ENCODE measurements around the gene AVPR1B. TPM values are rescaled to one million over a fixed set of nuclear protein-coding genes. Genes with fewer than 3 reads are reported as not detected.

AVPR1B gene
- total RNA-seq, 2 experiments from 2014 or later, result not detected

GRCh38 chr1:206067486-206068227 is 49.5 kb downstream of the AVPR1B start:
- POLR2A ChIA-PET, result interaction anchor here (0.6 to 1.2 kb wide), 3 partner anchors 10 to 31 kb away, joined by 3 to 5 read pairs (median 3); no protein-coding TSS in a partner anchor
- peaks cover 9% of the 10 kb centered on the region; the same call in 1 of the 2 replicates for H3K79me2 ChIP-seq (ENCODE audit: insufficient read depth, low read depth, low read length)
- CTCF ChIA-PET (ENCODE audit: unreplicated experiment), result no interaction called here
- H2AFZ ChIP-seq (ENCODE audit: low read length), result no peak overlapping the region
- no peak for DNase-seq (ENCODE audit: low spot score)
- no peak for TF ChIP-seq CTCF (conservative IDR thresholded peaks at IDR 0.05; ENCODE audit: low read length)
- no peak for TF ChIP-seq EZH2phosphoT487 (IDR thresholded peaks at IDR 0.05; ENCODE audit: borderline replicate concordance, low read depth, low read length)
- peaks cover 78% of the 10 kb centered on the region for H3K36me3 ChIP-seq (ENCODE audit: insufficient read depth, low read length)
- H3K9me2 ChIP-seq (ENCODE audit: insufficient read depth, low read length), result no peaks in the 10 kb centered on the region
- H3K4me1 ChIP-seq (ENCODE audit: insufficient read depth, low read length, poor library complexity, severe bottlenecking), result peaks cover 33% of the 10 kb centered on the region
- intact Hi-C loops (cut with micrococcal nuclease; ENCODE audit: unreplicated experiment), result no loop called here
- peak overlapping the region; percentile 28 for H3K4me2 ChIP-seq (ENCODE audit: low read length)
- H3K4me3 ChIP-seq (ENCODE audit: low read depth, low read length, poor library complexity, severe bottlenecking), result no peak overlapping the region
- no peaks in the 10 kb centered on the region for H4K20me1 ChIP-seq (ENCODE audit: insufficient read depth, low read length)
- no TSS peak for BruUV-seq (replicated peaks)
- H3K9me3 ChIP-seq (ENCODE audit: low read length), result no peaks in the 10 kb centered on the region
- peak overlapping the region; percentile 10 for H3K27ac ChIP-seq (ENCODE audit: low read depth, low read length, poor library complexity, severe bottlenecking)

- no TSS peak for BruUV-seq (replicated peaks)
- no peaks in the 10 kb centered on the region for H3K9me3 ChIP-seq (ENCODE audit: low read length)
- intact Hi-C loops (cut with micrococcal nuclease; ENCODE audit: unreplicated experiment), result no loop called here
- H3K4me1 ChIP-seq (ENCODE audit: insufficient read depth, low read length, poor library complexity, severe bottlenecking), result peaks cover 33% of the 10 kb centered on the region
- H3K4me2 ChIP-seq (ENCODE audit: low read length), result peak overlapping the region; percentile 28
- H3K27ac ChIP-seq (ENCODE audit: low read depth, low read length, poor library complexity, severe bottlenecking), result peak overlapping the region; percentile 30
- no peaks in the 10 kb centered on the region for H3K9me2 ChIP-seq (ENCODE audit: insufficient read depth, low read length)
- peak; percentile 58 for DNase-seq (ENCODE audit: low spot score)
- H3K4me3 ChIP-seq (ENCODE audit: low read depth, low read length, poor library complexity, severe bottlenecking), result no peak overlapping the region
- H3K36me3 ChIP-seq (ENCODE audit: insufficient read depth, low read length), result peaks cover 82% of the 10 kb centered on the region
- ChIA-PET CTCF (ENCODE audit: unreplicated experiment) (no interaction called here), POLR2A (interaction anchor here (1.2 kb wide), 2 partner anchors 15 to 30 kb away, joined by 3 to 5 read pairs; no protein-coding TSS in a partner anchor)
- H4K20me1 ChIP-seq (ENCODE audit: insufficient read depth, low read length), result no peaks in the 10 kb centered on the region
- no peak overlapping the region for H2AFZ ChIP-seq (ENCODE audit: low read length)
- TF ChIP-seq EZH2phosphoT487 (IDR thresholded peaks at IDR 0.05; ENCODE audit: borderline replicate concordance, low read depth, low read length) (no peak), CTCF (conservative IDR thresholded peaks at IDR 0.05; ENCODE audit: low read length) (no peak)
- peaks cover 9% of the 10 kb centered on the region; the same call in 1 of the 2 replicates for H3K79me2 ChIP-seq (ENCODE audit: insufficient read depth, low read depth, low read length)
These were observed 50.6 kb downstream of the AVPR1B start for GRCh38 chr1:206066479-206067171.

Data from OCI-LY7 (cell line).